Endothelial cell of umbilical vein (primary cell): ENCODE data around the gene NBEAL1. TPM values are rescaled to one million over a fixed set of nuclear protein-coding genes. Genes with fewer than 3 reads are reported as not detected.

Experiments
- BruUV-seq: library from RNA; stranded (reverse); fragments of 400-500 nt; replicated peaks from 2 replicates; lab custom pipeline; 2021; lab: Mats Ljungman, UMichigan
- CTCF ChIA-PET: fragments of 300-600, 350-600 bp; sonication (Branson Sonifier 250); formaldehyde crosslinking; loops from one replicate; lab custom pipeline; 2021; ENCODE audit warnings: antibody characterized with exemption, inconsistent platforms; lab: Charles Lee
- POLR2A ChIA-PET: fragments of 300-600, 350-600 bp; sonication (Branson Sonifier 250); formaldehyde crosslinking; loops from one replicate; lab custom pipeline; 2021; ENCODE audit warnings: antibody characterized with exemption, inconsistent platforms; lab: Charles Lee
- DNase-seq: peaks from one replicate; pipeline ENCODE4 v3.0.0-alpha.2; 2011; ENCODE audit warnings: low read depth, low spot score
- FAIRE-seq: peaks from 2 replicates; lab custom pipeline; 2011; peaks lifted over from hg19 to GRCh38; lab: Jason Lieb, UNC
- H2AFZ ChIP-seq: 2 replicates; pipeline ENCODE4 v1.6.0; 2012; ENCODE audit warnings: low read depth, low read length, control low read depth, inconsistent platforms
- H3K27ac ChIP-seq: 2 replicates; pipeline ENCODE4 v1.5.1; 2011; ENCODE audit warnings: low read depth, mild to moderate bottlenecking, control low read depth, low read length, moderate library complexity; ENCODE audit not compliant: insufficient read depth
- H3K27me3 ChIP-seq, 2 experiments: 2 replicates each; pipeline versions ENCODE4 v1.6.0 to v1.6.1; 2011; ENCODE audit warnings: low read length in 2 of 2, mixed read lengths in 1 of 2; ENCODE audit not compliant: control insufficient read depth in 2 of 2, insufficient read depth in 2 of 2
- H3K36me3 ChIP-seq, 2 experiments: 2 replicates in 1 of 2; 3 replicates in 1 of 2; pipeline ENCODE4 v1.5.1; 2011; ENCODE audit warnings: low read length in 2 of 2, mild to moderate bottlenecking in 1 of 2, moderate library complexity in 1 of 2; ENCODE audit not compliant: control insufficient read depth in 2 of 2, insufficient read depth in 2 of 2; ENCODE audit errors: extremely low read depth in 1 of 2
- H3K4me1 ChIP-seq: 3 replicates; pipeline ENCODE4 v1.5.1; 2011; ENCODE audit warnings: mild to moderate bottlenecking, low read length; ENCODE audit not compliant: control insufficient read depth, insufficient read depth; ENCODE audit errors: extremely low read depth
- H3K4me2 ChIP-seq: 2 replicates; pipeline ENCODE4 v1.6.1; 2011; ENCODE audit warnings: low read length, control low read depth, mixed read lengths; ENCODE audit not compliant: insufficient read depth
- H3K4me3 ChIP-seq, 3 experiments: fragments of 200-600 bp in 1 of 3; sonication (generic), shearing (Covaris generic) in 1 of 3; replicated peaks in 1 of 3; 2 replicates each; pipeline ENCODE4 v1.5.1; 2011 to 2016; ENCODE audit warnings: control low read depth in 3 of 3, low read length in 3 of 3, mild to moderate bottlenecking in 2 of 3, inconsistent platforms in 1 of 3, low read depth in 1 of 3, moderate library complexity in 1 of 3; ENCODE audit not compliant: insufficient read depth in 1 of 3
- H3K79me2 ChIP-seq: 2 replicates; pipeline ENCODE4 v1.6.0; 2012; ENCODE audit warnings: low read length, inconsistent platforms; ENCODE audit not compliant: control insufficient read depth, insufficient read depth
- H3K9ac ChIP-seq: replicated peaks from 2 replicates; pipeline ENCODE3; 2011; ENCODE audit warnings: low read length, control low read depth; ENCODE audit not compliant: insufficient read depth; ENCODE audit errors: extremely low read depth
- H3K9me1 ChIP-seq: replicated peaks from 3 replicates; pipeline ENCODE4 v1.6.0; 2011; ENCODE audit warnings: mild to moderate bottlenecking, low read length; ENCODE audit not compliant: control insufficient read depth, insufficient read depth; ENCODE audit errors: extremely low read depth
- H3K9me3 ChIP-seq: replicated peaks from 2 replicates; pipeline ENCODE4 v1.5.1; 2012; ENCODE audit warnings: low read length, inconsistent platforms; ENCODE audit not compliant: control insufficient read depth, insufficient read depth
- H4K20me1 ChIP-seq: replicated peaks from 2 replicates; pipeline ENCODE3; 2011; ENCODE audit warnings: mild to moderate bottlenecking, low read length; ENCODE audit not compliant: control insufficient read depth, insufficient read depth; ENCODE audit errors: extremely low read depth
- CTCF ChIP-seq, 2 donors: IDR thresholded peaks; 1 replicate in 1 of 2; 2 replicates in 1 of 2; pipeline ENCODE4 v1.5.1; 2011; ENCODE audit warnings: low read length in 2 of 2, mild to moderate bottlenecking in 2 of 2, moderate library complexity in 2 of 2, control low read depth in 1 of 2, inconsistent platforms in 1 of 2, low read depth in 1 of 2; ENCODE audit not compliant: insufficient read depth in 1 of 2; ENCODE audit errors: extremely low read depth in 1 of 2
- EZH2 ChIP-seq: IDR thresholded peaks from 2 replicates; pipeline ENCODE4 v1.6.1; 2012; ENCODE audit warnings: borderline replicate concordance, low read depth, mild to moderate bottlenecking, moderate library complexity, low read length, inconsistent platforms; ENCODE audit not compliant: severe bottlenecking
- FOS ChIP-seq: IDR thresholded peaks from 2 replicates; pipeline ENCODE4 v1.6.1; 2011; ENCODE audit warnings: mild to moderate bottlenecking, low read length, moderate library complexity, borderline replicate concordance; ENCODE audit not compliant: insufficient read depth
- GATA2 ChIP-seq: IDR thresholded peaks from 2 replicates; pipeline ENCODE4 v1.7.0; 2011; ENCODE audit warnings: low read depth, mild to moderate bottlenecking, moderate library complexity, mixed read lengths, low read length; ENCODE audit not compliant: insufficient read length, insufficient read depth
- JUN ChIP-seq: IDR thresholded peaks from 2 replicates; pipeline ENCODE4 v1.6.1; 2011; ENCODE audit warnings: borderline replicate concordance, low read depth; ENCODE audit not compliant: insufficient read length, insufficient read depth
- MAX ChIP-seq: IDR thresholded peaks from 2 replicates; pipeline ENCODE4 v1.6.1; 2011; ENCODE audit not compliant: insufficient read depth, insufficient read length
- MYC ChIP-seq: IDR thresholded peaks from one replicate; pipeline ENCODE4 v1.6.1; 2011; ENCODE audit warnings: mild to moderate bottlenecking, low read depth, low read length
- POLR2A ChIP-seq: IDR thresholded peaks from 2 replicates; pipeline ENCODE4 v1.6.1; 2012; ENCODE audit warnings: low read depth, mild to moderate bottlenecking, control low read depth, low read length
- POLR2AphosphoS5 ChIP-seq: IDR thresholded peaks from 2 replicates; pipeline ENCODE4 v1.6.1; 2012; ENCODE audit warnings: low read depth, mild to moderate bottlenecking, control low read depth, low read length, moderate library complexity; ENCODE audit not compliant: insufficient read depth
- dilution Hi-C: fragments of 300-500 bp; cut with MboI; formaldehyde crosslinking; loops from one replicate; pipeline ENCODE4 v1.15.0; 2019; ENCODE audit warnings: low sequenced_read_pairs; ENCODE audit not compliant: extremely low pct_ligation_motif_present
- intact Hi-C: fragments of 100-400 bp; cut with micrococcal nuclease; formaldehyde crosslinking; loops from one replicate; pipeline ENCODE4 v1.10.0; 2022
- polyA plus RNA-seq, 4 experiments: library from polyadenylated mRNA; depleted of rRNA in 3 of 4; stranded (reverse) in 3 of 4; unstranded in 1 of 4; fragments of >200 nt; gene quantifications; 2 replicates each; pipeline versions ENCODE4 v1.2.1 to v1.2.3, GENCODE V29; 2011 to 2012; ENCODE audit warnings: missing spikeins in 1 of 4
- total RNA-seq: library from RNA; stranded (reverse); gene quantifications from 2 replicates; pipeline ENCODE4 v1.2.3, GENCODE V29; 2021

Gene NBEAL1
- total and polyA plus RNA-seq, 2 donors (not counting 3 experiments of a cell fraction or from before 2014, with no cell fraction given) = 2.1 to 23.3 TPM

GRCh38 chr2:203135105-203135504 lies 120.4 kb downstream of the NBEAL1 start:
- no TSS peak for BruUV-seq
- ChIA-PET CTCF (interaction anchor here (1.3 kb wide), 1 partner anchor 9 kb away, joined by 3 read pairs; no protein-coding TSS in a partner anchor), POLR2A (no interaction called here)
- no peaks in the 10 kb centered on the region for H4K20me1 ChIP-seq
- H3K4me1 ChIP-seq = no peaks in the 10 kb centered on the region
- dilution Hi-C loops (no loop called here), intact Hi-C loops (no loop called here)
- no peak overlapping the region for H2AFZ ChIP-seq
- DNase-seq (no peak), FAIRE-seq (no peak)
- H3K9me1 ChIP-seq = no peaks in the 10 kb centered on the region
- H3K27ac ChIP-seq = no peak overlapping the region
- H3K79me2 ChIP-seq = no peaks in the 10 kb centered on the region
- H3K4me3 ChIP-seq = no peak overlapping the region
- no peak overlapping the region for H3K9ac ChIP-seq
- no peak for TF ChIP-seq JUN
- H3K27me3 ChIP-seq = no peaks in the 10 kb centered on the region
- H3K9me3 ChIP-seq = no peaks in the 10 kb centered on the region
- no peak overlapping the region for H3K4me2 ChIP-seq
- peaks cover 0 to 3% of the 10 kb centered on the region in 2 experiments for H3K36me3 ChIP-seq

GRCh38 chr2:203143391-203143790 lies 128.7 kb downstream of the NBEAL1 start:
- POLR2A ChIA-PET = interaction anchor here (0.7 kb wide), 1 partner anchor 25 kb away, joined by 8 read pairs; no protein-coding TSS in a partner anchor
- BruUV-seq = no TSS peak
- Histone ChIP-seq H3K9ac (no peak overlapping the region), H3K4me1 (no peaks in the 10 kb centered on the region), H3K27ac (no peak overlapping the region), H3K4me2 (no peak overlapping the region), H2AFZ (no peak overlapping the region), H3K4me3 (no peak overlapping the region), H3K79me2 (no peaks in the 10 kb centered on the region), H3K27me3 (no peaks in the 10 kb centered on the region), H3K9me3 (no peaks in the 10 kb centered on the region), H3K9me1 (no peaks in the 10 kb centered on the region), H3K36me3 (peaks cover 0 to 3% of the 10 kb centered on the region in 2 experiments), H4K20me1 (no peaks in the 10 kb centered on the region)
- dilution Hi-C loops (no loop called here), intact Hi-C loops (no loop called here)
- no peak for FAIRE-seq
- TF ChIP-seq GATA2 (no peak), JUN (no peak), EZH2 (no peak), MAX (no peak), POLR2AphosphoS5 (no peak), POLR2A (no peak), CTCF (IDR thresholded peaks at IDR 0.05; ENCODE audit: extremely low read depth in 1 of 2, insufficient read depth in 1 of 2, low read depth in 1 of 2, low read length in 2 of 2) (no peak), MYC (no peak), FOS (no peak)
- DNase-seq = no peak
- CTCF ChIA-PET = interaction anchor here (0.7 kb wide), 1 partner anchor 17 kb away, joined by 3 read pairs; no protein-coding TSS in a partner anchor
